Subcutaneous adipose tissue (tissue), 4 donors: ENCODE data around the gene TPPP. TPM values are rescaled to one million over a fixed set of nuclear protein-coding genes. Genes with fewer than 3 reads are reported as not detected.

Experiments
- total RNA-seq, 4 donors: library from RNA; depleted of rRNA; stranded (reverse); fragments of >200 nt; gene quantifications; one replicate each; pipeline ENCODE4 v1.1.0, GENCODE V29; 2016
- TF ChIP-seq, protein P1 (sequence below): fragments of 450-650 bp; IDR thresholded peaks from one replicate; pipeline ENCODE4 v1.5.1; 2016; ENCODE audit warnings: low read depth, mild to moderate bottlenecking, control low read depth, antibody characterized with exemption, moderate library complexity

Gene TPPP
- total RNA-seq, 4 donors from 2014 or later: 1.1 to 8.1 (median 2.8) TPM

DNA sequence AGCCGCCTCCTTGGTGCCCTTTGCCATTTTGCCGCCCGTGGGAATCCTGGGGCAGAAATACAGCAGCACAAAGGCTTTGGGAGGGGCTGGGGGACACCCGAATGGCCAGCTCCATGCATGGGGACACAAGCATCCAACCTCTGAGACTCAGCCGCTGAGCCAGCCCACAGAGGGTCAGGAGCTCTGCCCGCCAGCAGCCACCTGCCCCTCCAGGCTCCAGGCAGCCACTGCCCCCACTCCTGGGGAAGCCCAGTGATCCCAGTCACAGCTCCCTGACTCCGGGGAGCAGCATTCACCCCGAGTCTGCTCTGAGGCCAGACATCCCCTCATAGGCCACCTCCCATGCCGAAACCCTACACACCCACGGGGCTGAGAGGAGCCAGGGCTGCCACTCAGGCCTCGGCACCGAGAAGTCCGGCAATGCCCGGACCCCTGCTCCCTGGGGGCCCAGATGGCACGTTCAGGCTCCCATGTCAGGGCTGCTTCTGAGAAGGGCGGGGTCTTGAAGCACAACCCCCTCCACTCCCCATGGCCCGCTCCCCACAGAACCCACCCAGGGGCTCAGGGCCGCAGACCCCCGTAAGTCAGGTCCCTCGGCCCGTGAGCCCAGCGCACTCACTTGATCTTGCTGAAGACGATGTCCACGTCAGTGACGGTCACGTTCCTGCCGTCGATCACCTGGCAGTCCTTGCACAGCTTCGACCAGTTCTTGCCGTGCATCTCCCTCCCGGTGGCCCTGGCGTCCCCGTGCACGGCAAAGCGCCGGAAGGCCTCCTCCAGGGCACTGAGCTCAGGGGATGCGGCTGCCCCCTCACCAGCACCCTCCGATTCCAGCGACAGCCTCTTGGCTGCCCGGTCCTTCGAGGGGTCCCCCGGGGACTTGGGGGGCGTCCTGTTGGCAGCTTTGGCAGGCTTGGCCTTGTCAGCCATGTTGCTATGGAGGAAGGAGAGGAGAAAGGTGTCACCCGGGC, 15.7 kb downstream of the TPPP start:
- TF ChIP-seq, protein P1, sequence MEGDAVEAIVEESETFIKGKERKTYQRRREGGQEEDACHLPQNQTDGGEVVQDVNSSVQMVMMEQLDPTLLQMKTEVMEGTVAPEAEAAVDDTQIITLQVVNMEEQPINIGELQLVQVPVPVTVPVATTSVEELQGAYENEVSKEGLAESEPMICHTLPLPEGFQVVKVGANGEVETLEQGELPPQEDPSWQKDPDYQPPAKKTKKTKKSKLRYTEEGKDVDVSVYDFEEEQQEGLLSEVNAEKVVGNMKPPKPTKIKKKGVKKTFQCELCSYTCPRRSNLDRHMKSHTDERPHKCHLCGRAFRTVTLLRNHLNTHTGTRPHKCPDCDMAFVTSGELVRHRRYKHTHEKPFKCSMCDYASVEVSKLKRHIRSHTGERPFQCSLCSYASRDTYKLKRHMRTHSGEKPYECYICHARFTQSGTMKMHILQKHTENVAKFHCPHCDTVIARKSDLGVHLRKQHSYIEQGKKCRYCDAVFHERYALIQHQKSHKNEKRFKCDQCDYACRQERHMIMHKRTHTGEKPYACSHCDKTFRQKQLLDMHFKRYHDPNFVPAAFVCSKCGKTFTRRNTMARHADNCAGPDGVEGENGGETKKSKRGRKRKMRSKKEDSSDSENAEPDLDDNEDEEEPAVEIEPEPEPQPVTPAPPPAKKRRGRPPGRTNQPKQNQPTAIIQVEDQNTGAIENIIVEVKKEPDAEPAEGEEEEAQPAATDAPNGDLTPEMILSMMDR: no peak

DNA sequence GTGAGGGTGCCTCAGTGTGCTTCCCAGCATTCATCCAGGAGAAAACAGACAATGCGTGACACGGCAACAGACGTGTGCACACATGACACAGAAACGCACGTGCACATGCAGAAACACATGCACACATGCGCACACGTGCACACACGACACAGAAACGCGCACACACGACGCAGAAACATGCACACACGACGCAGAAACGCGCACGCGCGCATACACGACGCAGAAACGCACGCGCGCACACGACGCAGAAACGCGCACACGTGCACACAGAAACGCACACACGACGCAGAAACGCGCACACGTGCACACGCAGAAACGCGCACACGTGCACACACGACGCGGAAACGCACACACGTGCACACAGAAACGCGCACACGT, 16.5 kb downstream of the TPPP start:
- TF ChIP-seq, protein P1: no peak

DNA sequence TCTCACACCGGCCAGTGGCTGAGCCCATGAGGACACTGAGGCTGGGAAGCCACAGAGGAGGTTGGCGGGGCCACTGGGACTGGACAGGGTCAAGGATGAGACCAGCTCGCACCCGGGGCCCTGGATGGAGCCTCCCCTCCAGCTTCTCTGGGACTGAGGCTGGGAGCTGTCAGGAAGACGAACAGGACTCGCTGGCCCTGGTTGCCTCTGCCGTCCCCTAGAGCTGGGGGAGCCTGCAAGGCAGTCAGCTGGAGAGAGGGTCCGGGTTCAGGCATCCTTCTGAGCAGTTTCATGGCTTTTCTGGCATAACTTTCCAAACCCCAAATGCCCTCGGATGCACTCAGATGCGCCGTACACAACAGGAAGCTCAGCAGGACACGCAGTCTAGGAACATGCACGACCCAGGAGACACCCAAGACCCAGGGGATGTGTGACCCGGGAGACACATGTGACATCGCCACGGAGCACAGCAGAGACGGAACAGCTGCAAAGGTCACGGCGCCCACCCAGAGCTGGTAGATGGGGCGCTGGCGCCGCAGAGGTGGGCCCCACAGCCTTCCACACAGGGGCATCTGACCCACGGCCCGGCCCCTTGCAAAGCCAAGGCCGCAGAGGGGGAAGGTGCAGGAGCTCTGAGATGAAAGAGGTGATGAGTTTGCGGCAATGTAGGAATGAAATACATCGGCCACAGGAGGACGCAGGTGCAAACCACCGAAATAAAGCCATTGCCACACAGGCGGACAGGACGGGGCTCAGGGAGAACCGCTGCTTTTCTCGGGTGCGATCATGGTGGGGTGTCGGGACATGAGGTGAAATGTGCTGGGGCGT, 17.1 kb downstream of the TPPP start:
- TF ChIP-seq, protein P1: no peak

DNA sequence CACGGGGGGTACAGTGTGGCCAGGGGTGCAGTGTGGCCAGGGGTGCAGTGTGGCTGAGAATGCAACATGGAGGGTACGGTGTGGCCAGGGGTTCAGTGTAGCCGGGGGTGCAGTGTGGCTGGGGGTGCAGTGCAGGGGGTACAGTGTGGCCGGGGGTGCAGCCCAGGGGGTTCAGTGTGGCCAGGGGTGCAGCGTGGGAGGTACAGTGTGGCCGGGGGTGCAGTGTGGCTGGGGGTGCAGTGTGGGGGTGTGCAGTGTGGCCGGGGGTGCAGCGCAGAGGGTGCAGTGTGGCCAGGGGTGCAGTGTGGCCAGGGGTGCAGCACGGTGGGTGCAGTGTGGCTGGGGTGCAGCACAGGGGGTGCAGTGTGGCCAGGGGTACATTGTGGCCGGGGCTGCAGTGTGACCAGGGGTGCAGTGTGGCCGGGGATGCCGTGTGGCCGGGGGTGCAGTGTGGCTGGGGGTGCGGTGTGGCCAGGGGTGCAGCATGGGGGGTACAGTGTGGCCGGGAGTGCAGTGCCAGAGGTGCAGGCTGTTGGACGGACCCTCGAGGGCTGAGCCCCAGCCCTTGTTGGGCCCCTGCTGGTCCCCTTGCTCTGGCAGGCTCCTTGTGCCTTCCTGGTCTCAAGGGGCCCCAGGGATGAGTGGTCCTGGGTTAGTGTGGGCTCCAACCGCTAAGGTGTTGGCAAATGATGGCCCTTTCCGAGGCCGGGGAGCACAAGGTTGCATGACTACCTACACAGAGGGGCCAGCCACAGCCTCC, 17.9 kb downstream of the TPPP start:
- TF ChIP-seq, protein P1: no peak

DNA sequence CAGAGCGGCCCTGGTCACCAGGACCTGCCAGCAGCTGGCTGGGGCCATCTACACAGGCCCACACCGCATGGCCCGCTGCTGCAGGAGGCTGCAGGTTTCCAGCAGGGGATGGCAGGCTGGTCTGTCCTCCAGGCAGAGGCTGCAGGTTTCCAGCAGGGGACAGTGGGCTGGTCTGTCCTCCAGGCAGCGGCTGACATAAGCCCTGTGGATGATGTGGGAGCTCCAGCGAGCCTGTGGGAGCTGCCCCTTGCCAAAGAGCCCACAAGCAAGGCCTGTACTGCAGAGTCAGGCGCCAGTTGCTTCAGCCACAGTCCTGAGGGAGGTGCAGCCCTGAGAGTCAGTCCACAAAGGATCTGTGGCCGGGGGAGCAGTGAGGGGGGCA, 18.5 kb downstream of the TPPP start:
- TF ChIP-seq, protein P1: no peak

DNA sequence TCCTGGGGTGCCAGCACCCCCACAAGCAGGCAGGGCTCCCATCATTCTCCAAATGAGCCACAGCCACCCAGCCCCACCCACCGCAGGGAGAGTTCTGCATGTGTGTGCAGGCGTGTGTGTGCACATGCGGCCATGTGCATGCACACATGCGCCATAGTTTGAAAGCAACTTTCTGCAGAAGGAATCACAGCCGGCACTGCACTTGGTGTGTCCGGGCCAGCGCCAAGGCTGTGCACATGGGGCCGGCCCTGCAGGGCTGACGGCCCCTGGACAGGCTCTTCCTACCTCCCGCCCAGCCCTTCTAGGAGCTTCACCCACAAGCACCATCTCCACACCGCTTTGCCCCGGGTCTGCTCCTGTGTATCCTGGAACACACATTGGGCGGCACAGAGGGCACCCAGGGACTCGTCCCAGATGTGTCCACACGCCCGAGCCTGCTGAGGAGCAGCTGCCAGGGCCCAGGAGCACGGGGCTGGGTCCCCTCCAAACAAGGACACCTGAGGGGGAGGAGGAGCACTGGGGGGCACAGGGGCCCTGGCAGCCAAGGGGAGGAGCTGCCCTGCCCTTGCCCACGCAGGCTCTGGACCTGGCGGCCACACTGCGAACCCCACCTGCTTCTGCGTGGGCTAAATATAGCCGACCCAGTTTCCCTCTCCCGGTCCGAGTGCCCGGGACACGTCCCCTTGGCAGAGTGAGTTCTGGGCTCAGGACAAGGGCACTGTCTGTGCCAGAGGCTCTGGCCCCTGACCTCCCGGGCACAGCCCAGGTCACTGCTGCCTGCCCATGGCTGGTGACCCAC, 19.1 kb downstream of the TPPP start:
- TF ChIP-seq, protein P1: no peak
